Measurements from ENCODE around the gene QPCTL. TPM values are rescaled to one million over a fixed set of nuclear protein-coding genes. Genes with fewer than 3 reads are reported as not detected.
A peak's percentile ranks its signal among the peaks of the same experiment; 100 is the strongest.

QPCTL gene
- total RNA-seq, 1 donor from 2014 or later = 21.8 TPM

DNA sequence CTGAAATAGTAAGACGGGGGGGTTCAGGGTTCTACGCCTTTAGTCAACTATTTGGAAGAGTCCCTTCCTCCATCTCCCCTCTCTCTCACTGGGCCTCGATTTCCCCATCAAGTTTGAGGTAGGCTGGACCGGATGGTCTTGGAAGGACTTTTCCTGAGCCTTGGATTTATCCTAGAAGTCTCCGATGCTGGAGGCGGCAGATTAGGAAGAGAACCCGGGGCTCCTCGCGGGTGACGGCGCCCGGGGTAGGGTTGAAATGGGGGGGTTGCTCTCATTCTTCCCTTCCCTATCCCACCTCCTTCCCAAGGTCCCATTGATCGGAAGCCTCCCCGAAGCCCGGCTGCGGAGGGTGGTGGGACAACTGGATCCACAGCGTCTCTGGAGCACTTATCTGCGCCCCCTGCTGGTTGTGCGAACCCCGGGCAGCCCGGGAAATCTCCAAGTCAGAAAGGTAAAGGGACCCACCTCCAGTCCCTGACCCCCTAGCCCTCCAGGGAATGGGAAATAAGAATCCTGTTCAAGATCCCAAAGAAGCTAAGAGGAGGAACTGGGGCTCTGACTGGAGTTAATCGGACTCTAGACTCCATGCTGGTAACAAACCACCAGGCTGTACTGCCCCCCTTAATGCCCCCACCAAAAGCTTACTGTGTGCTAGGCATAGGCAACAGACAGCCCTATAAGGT is 781 bp downstream of the QPCTL start:
- Histone ChIP-seq H3K79me2 (ENCODE audit: insufficient read depth, low read length) (peaks cover 27% of the 10 kb centered on the region), H3K4me3 (ENCODE audit: insufficient read depth, low read depth, low read length) (peak overlapping the region; percentile 90), H3K4me2 (ENCODE audit: low read length) (peak overlapping the region; percentile 99), H2AFZ (ENCODE audit: low read depth, low read length) (peak overlapping the region; percentile 70), H3K36me3 (ENCODE audit: insufficient read depth, low read length) (peaks cover 6% of the 10 kb centered on the region), H4K20me1 (ENCODE audit: insufficient read depth, low read length) (peaks cover 19% of the 10 kb centered on the region), H3K4me1 (ENCODE audit: insufficient read depth, low read length) (peaks cover 12% of the 10 kb centered on the region), H3K27me3 (ENCODE audit: insufficient read depth, low read length) (no peaks in the 10 kb centered on the region), H3K9ac (ENCODE audit: low read length) (peak overlapping the region; percentile 97), H3K27ac (ENCODE audit: low read depth, low read length) (peak overlapping the region; percentile 95), H3K9me3 (ENCODE audit: insufficient read depth, low read depth, low read length) (no peaks in the 10 kb centered on the region)
- H3K4me1 Mint-ChIP-seq (ENCODE audit: low read depth, unreplicated experiment) = peaks cover 1% of the 10 kb centered on the region
- H3K4me3 Mint-ChIP-seq (ENCODE audit: unreplicated experiment) = peak overlapping the region; percentile 97
- peak; percentile 83 for TF ChIP-seq CTCF (IDR thresholded peaks at IDR 0.05; ENCODE audit: insufficient read depth, low read depth, low read length)
- no peak for TF ChIP-seq EZH2 (IDR thresholded peaks at IDR 0.05; ENCODE audit: insufficient read depth, low read length)
- peak; percentile 27 for DNase-seq (ENCODE audit: low read depth)
- FAIRE-seq = no peak
- no peaks in the 10 kb centered on the region for H3K9me3 Mint-ChIP-seq (ENCODE audit: unreplicated experiment)
- no peaks in the 10 kb centered on the region for H3K27me3 Mint-ChIP-seq (ENCODE audit: low read depth, unreplicated experiment)
- H3K27ac Mint-ChIP-seq (ENCODE audit: unreplicated experiment) = peak overlapping the region; percentile 84
- H3K36me3 Mint-ChIP-seq (ENCODE audit: low read depth, unreplicated experiment) = peaks cover 8% of the 10 kb centered on the region

DNA sequence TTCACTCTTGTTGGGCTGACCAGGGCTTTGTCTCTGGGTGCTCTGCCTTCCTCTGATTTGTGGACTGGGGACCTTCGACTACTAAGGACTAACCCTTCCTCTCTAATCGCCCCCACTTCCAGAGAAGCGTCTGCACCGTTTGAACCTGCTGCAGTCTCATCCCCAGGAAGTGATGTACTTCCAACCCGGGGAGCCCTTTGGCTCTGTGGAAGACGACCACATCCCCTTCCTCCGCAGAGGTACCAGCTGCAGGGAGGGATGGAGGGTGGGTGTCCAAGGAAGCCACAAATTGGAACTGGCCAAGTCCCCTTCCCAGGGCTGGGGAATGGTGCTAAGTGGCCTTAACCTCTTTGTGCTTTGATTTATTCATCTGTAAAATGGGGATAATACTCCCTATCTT is 9.2 kb downstream of the QPCTL start:
- peaks cover 2% of the 10 kb centered on the region for H3K4me1 Mint-ChIP-seq (ENCODE audit: low read depth, unreplicated experiment)
- no peak overlapping the region for H3K27ac Mint-ChIP-seq (ENCODE audit: unreplicated experiment)
- peaks cover 21% of the 10 kb centered on the region for H3K36me3 Mint-ChIP-seq (ENCODE audit: low read depth, unreplicated experiment)
- Histone ChIP-seq H4K20me1 (ENCODE audit: insufficient read depth, low read length) (no peaks in the 10 kb centered on the region), H3K27me3 (ENCODE audit: insufficient read depth, low read length) (no peaks in the 10 kb centered on the region), H3K9me3 (ENCODE audit: insufficient read depth, low read depth, low read length) (no peaks in the 10 kb centered on the region), H3K36me3 (ENCODE audit: insufficient read depth, low read length) (peaks cover 10% of the 10 kb centered on the region), H3K4me3 (ENCODE audit: insufficient read depth, low read depth, low read length) (no peak overlapping the region), H3K9ac (ENCODE audit: low read length) (no peak overlapping the region), H3K79me2 (ENCODE audit: insufficient read depth, low read length) (no peaks in the 10 kb centered on the region), H2AFZ (ENCODE audit: low read depth, low read length) (no peak overlapping the region), H3K4me1 (ENCODE audit: insufficient read depth, low read length) (no peaks in the 10 kb centered on the region), H3K27ac (ENCODE audit: low read depth, low read length) (no peak overlapping the region), H3K4me2 (ENCODE audit: low read length) (no peak overlapping the region)
- no peaks in the 10 kb centered on the region for H3K27me3 Mint-ChIP-seq (ENCODE audit: low read depth, unreplicated experiment)
- peaks cover 1% of the 10 kb centered on the region for H3K9me3 Mint-ChIP-seq (ENCODE audit: unreplicated experiment)
- DNase-seq (ENCODE audit: low read depth) (no peak), FAIRE-seq (no peak)
- H3K4me3 Mint-ChIP-seq (ENCODE audit: unreplicated experiment) = peak overlapping the region; percentile 20
- TF ChIP-seq EZH2 (IDR thresholded peaks at IDR 0.05; ENCODE audit: insufficient read depth, low read length) (no peak), CTCF (IDR thresholded peaks at IDR 0.05; ENCODE audit: insufficient read depth, low read depth, low read length) (no peak)

GRCh38 chr19:45705115-45705514 is 12.6 kb downstream of the QPCTL start:
- no peaks in the 10 kb centered on the region for H3K27me3 Mint-ChIP-seq (ENCODE audit: low read depth, unreplicated experiment)
- peaks cover 19% of the 10 kb centered on the region for H3K36me3 Mint-ChIP-seq (ENCODE audit: low read depth, unreplicated experiment)
- TF ChIP-seq CTCF (IDR thresholded peaks at IDR 0.05; ENCODE audit: insufficient read depth, low read depth, low read length) = no peak
- TF ChIP-seq EZH2 (IDR thresholded peaks at IDR 0.05; ENCODE audit: insufficient read depth, low read length) = no peak
- peaks cover 2% of the 10 kb centered on the region for H3K4me1 Mint-ChIP-seq (ENCODE audit: low read depth, unreplicated experiment)
- no peaks in the 10 kb centered on the region for H3K79me2 ChIP-seq (ENCODE audit: insufficient read depth, low read length)
- H2AFZ ChIP-seq (ENCODE audit: low read depth, low read length) = no peak overlapping the region
- FAIRE-seq (no peak), DNase-seq (ENCODE audit: low read depth) (no peak)
- no peak overlapping the region for H3K9ac ChIP-seq (ENCODE audit: low read length)
- H3K27me3 ChIP-seq (ENCODE audit: insufficient read depth, low read length) = no peaks in the 10 kb centered on the region
- H3K4me3 Mint-ChIP-seq (ENCODE audit: unreplicated experiment) = no peak overlapping the region
- H4K20me1 ChIP-seq (ENCODE audit: insufficient read depth, low read length) = no peaks in the 10 kb centered on the region
- no peak overlapping the region for H3K27ac ChIP-seq (ENCODE audit: low read depth, low read length)
- H3K4me3 ChIP-seq (ENCODE audit: insufficient read depth, low read depth, low read length) = no peak overlapping the region
- no peaks in the 10 kb centered on the region for H3K4me1 ChIP-seq (ENCODE audit: insufficient read depth, low read length)
- H3K36me3 ChIP-seq (ENCODE audit: insufficient read depth, low read length) = peaks cover 10% of the 10 kb centered on the region
- H3K4me2 ChIP-seq (ENCODE audit: low read length) = no peak overlapping the region
- peaks cover 1% of the 10 kb centered on the region for H3K9me3 Mint-ChIP-seq (ENCODE audit: unreplicated experiment)
- no peaks in the 10 kb centered on the region for H3K9me3 ChIP-seq (ENCODE audit: insufficient read depth, low read depth, low read length)
- H3K27ac Mint-ChIP-seq (ENCODE audit: unreplicated experiment) = no peak overlapping the region
